ENCODE results near the gene ALOX5. TPM values are rescaled to one million over a fixed set of nuclear protein-coding genes. Genes with fewer than 3 reads are reported as not detected.

The ALOX5 gene
- total RNA-seq, 2 experiments from 2014 or later, result 0.21 to 0.26 TPM

DNA sequence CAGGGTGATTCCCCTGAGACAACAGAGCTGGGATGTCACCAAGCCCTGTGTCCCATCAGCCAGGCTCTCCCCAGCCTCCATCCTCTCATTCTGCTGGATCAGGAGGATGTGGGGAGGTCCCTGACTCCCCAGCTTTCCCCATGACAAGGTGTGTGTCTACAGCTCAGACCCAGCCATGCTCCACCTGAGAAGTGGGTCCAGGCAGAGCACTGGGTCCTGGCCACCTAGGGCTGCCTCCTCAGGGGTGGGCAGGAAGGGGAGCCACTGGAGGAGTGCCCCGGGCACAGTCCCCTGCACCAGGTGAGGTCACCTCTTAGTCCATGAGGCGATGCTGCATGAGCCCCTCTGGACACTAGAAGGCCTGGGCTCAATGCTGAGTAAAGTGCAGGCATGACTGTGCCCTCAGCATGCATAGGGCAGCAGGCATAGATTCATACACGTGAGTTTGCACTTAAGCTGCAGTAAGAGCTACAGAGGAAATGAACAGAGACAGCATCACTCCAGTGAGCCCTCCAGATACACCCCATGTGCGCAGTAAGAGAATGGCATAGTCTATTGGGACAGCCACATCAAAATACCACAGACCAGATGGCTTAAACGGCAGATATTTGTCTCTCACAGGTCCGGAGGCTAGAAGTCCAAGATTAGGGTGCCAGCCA lies 48.3 kb downstream of the ALOX5 start:
- peaks cover 35% of the 10 kb centered on the region for H3K4me1 Mint-ChIP-seq
- no peak overlapping the region for H3K27ac Mint-ChIP-seq
- POLR2A ChIA-PET, result no interaction called here
- H3K4me3 Mint-ChIP-seq, result no peak overlapping the region
- ATAC-seq (no peak), DNase-seq (no peak)
- no peaks in the 10 kb centered on the region for H3K9me3 Mint-ChIP-seq (ENCODE audit: low read depth)
- CTCF ChIA-PET, result no interaction called here
- peaks cover 1% of the 10 kb centered on the region for H3K27me3 Mint-ChIP-seq
- intact Hi-C loops (cut with DNase I, micrococcal nuclease), result no loop called here
- no peaks in the 10 kb centered on the region for H3K36me3 Mint-ChIP-seq (ENCODE audit: low read depth)

GRCh38 chr10:45422866-45423659 lies 49.0 kb downstream of the ALOX5 start:
- H3K9me3 Mint-ChIP-seq (ENCODE audit: low read depth), result no peaks in the 10 kb centered on the region
- no peak overlapping the region for H3K4me3 Mint-ChIP-seq
- peaks cover 1% of the 10 kb centered on the region for H3K27me3 Mint-ChIP-seq
- intact Hi-C loops (cut with DNase I, micrococcal nuclease), result no loop called here
- no peak overlapping the region for H3K27ac Mint-ChIP-seq
- POLR2A ChIA-PET, result no interaction called here
- CTCF ChIA-PET, result no interaction called here
- DNase-seq, result no peak
- H3K4me1 Mint-ChIP-seq, result peaks cover 33% of the 10 kb centered on the region
- ATAC-seq, result no peak
- H3K36me3 Mint-ChIP-seq (ENCODE audit: low read depth), result no peaks in the 10 kb centered on the region

DNA sequence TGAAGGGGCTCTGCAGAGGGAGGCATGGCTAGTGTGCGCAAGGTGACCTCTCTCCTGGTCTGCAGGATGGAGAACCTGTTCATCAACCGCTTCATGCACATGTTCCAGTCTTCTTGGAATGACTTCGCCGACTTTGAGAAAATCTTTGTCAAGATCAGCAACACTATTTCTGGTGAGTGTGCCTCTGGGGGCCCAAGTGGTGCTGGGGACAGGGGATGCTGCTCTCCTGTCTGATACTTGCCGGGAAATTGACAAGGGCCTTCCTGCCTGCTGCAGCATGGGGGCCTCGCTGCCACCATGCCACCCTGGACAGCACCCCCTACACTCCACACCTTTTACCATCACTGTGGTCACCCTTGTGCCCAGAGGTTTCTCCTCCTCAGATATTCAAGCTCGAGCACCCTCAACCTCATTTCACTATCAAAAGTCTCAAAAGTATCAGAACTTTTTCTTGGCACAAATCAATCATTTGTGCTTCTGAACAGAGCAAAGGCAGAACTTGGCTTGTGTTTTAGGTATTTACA lies 50.0 kb downstream of the ALOX5 start:
- intact Hi-C loops (cut with DNase I, micrococcal nuclease), result no loop called here
- ATAC-seq (no peak), DNase-seq (no peak)
- peaks cover 25% of the 10 kb centered on the region for H3K4me1 Mint-ChIP-seq
- H3K9me3 Mint-ChIP-seq (ENCODE audit: low read depth), result no peaks in the 10 kb centered on the region
- peaks cover 3% of the 10 kb centered on the region for H3K27me3 Mint-ChIP-seq
- no peaks in the 10 kb centered on the region for H3K36me3 Mint-ChIP-seq (ENCODE audit: low read depth)
- no peak overlapping the region for H3K27ac Mint-ChIP-seq
- no peak overlapping the region for H3K4me3 Mint-ChIP-seq
- ChIA-PET POLR2A (no interaction called here), CTCF (interaction anchor here (0.5 kb wide), 1 partner anchor 172 kb away, joined by 4 read pairs; no protein-coding TSS in a partner anchor)

GRCh38 chr10:45424668-45425404 lies 50.8 kb downstream of the ALOX5 start:
- H3K4me3 Mint-ChIP-seq, result no peak overlapping the region
- H3K4me1 Mint-ChIP-seq, result peaks cover 17% of the 10 kb centered on the region

DNA sequence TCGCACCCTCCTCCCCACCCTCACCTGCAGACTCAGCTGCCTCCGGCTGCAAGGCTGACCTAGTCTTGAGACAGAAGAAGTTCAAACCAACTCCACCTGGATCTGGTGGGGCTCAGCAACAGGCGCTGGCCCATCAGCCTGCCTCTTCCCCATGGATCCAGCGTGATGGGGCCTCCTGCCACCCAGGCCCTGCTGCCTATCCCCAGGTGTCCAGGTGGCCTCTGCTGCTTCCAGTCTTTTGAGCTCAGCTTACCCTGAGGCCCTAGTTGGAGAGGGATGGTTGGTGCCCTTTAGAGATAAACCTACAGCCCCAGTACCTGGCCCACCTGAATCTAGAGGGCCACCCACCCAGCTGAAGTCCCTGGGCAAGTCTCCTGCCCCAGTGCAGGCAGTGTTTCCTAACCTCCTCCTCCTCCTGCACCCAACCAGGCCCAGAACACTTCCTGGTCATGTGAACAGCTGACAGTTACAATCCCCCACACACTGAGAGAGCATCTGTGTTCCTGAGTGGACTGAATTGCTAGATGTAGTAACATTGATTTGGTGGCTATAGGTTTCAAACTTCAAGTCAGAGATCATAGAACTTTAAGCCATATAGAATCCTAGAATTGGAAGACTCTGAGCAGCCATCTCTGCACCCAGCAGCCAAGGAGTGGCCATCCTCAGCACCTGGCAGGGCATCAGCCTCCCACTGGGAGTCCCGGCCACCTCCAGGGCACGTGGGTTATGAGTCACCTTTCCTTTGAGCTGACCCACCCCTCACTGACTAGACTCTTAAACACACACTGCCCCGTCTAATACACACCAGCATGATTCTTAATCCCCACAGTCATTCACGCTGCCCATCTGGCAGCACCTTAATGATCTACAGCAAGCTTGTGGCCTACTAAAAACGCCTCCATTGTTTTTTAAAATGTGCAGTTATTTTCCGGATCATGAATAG lies 51.9 kb downstream of the ALOX5 start:
- POLR2A ChIA-PET, result no interaction called here
- ATAC-seq (no peak), DNase-seq (no peak)
- H3K27me3 Mint-ChIP-seq, result peaks cover 2% of the 10 kb centered on the region
- CTCF ChIA-PET, result interaction anchor here (0.7 kb wide), 1 partner anchor 39 kb away, joined by 3 read pairs; no protein-coding TSS in a partner anchor
- no peaks in the 10 kb centered on the region for H3K36me3 Mint-ChIP-seq (ENCODE audit: low read depth)
- no peaks in the 10 kb centered on the region for H3K9me3 Mint-ChIP-seq (ENCODE audit: low read depth)
- H3K27ac Mint-ChIP-seq, result no peak overlapping the region
- intact Hi-C loops (cut with DNase I, micrococcal nuclease), result no loop called here
- no peak overlapping the region for H3K4me3 Mint-ChIP-seq
- peaks cover 7% of the 10 kb centered on the region for H3K4me1 Mint-ChIP-seq

More at GRCh38 chr10:45424668-45425404, 50.8 kb downstream of the ALOX5 start:
- intact Hi-C loops (cut with DNase I, micrococcal nuclease), result no loop called here
- Mint-ChIP-seq H3K27me3 (peaks cover 2% of the 10 kb centered on the region), H3K9me3 (ENCODE audit: low read depth) (no peaks in the 10 kb centered on the region), H3K36me3 (ENCODE audit: low read depth) (no peaks in the 10 kb centered on the region), H3K27ac (no peak overlapping the region)
- DNase-seq (no peak), ATAC-seq (no peak)
- ChIA-PET POLR2A (no interaction called here), CTCF (interaction anchor here (0.7 kb wide), 1 partner anchor 40 kb away, joined by 3 read pairs; no protein-coding TSS in a partner anchor)

DNA sequence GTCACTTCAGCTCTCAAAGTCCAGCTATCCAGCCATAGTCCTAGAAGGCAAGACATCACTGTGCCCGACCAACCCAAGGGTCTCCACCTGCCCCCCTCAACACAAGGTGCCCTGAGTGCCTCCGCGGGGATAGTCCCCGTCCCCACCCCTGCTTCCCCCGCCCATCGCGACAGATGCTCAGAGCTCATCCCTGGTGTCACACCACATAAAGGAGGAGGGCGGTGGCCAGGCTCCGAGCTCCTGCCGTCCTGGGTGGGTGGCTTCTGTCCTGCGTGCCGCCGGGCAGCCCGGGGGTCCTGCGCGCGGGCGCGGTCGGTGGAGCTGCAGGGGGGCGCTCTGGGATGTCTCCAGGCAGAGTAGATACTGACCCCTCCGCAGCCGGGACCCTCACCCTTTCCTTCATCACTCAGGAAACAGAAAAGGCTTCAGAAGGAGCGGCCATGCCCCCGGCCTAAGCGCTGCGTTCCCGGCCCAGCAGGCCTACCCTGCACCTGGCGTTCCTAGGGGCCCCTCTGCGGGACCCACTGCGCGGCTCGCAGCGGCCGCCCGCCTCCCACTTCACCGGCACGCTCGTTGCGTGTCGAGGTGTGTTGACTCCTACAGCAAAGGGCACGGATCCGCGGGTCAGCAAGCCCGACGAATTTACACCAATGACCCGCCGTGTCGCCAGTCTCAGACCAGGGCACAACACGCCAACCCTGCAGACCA lies 53.4 kb downstream of the ALOX5 start:
- Mint-ChIP-seq H3K4me1 (no peaks in the 10 kb centered on the region), H3K4me3 (no peak overlapping the region), H3K27ac (no peak overlapping the region), H3K9me3 (ENCODE audit: low read depth) (no peaks in the 10 kb centered on the region), H3K36me3 (ENCODE audit: low read depth) (no peaks in the 10 kb centered on the region), H3K27me3 (peaks cover 2% of the 10 kb centered on the region)
- CTCF ChIA-PET, result no interaction called here
- intact Hi-C loops (cut with DNase I, micrococcal nuclease), result no loop called here
- ATAC-seq (no peak), DNase-seq (no peak)
- POLR2A ChIA-PET, result no interaction called here

DNA sequence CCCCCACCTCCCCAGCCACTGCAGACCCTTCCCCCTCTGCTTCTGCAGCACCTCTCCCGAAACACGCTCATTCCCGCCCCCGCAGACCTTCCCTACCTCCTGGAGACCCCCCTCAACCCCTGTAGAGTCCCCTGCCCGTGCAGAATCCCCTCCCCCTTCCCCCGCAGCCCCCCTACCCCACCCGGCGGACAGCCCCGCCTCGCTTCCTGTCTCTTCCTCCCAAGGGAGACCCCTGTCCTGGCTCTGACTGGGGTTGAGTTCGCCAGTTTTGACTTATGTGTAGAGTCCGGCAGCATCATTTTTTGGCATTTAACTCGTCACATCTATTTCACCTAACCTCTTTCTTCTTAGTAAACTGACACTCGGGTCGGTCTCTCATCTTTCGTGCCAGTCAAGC lies 54.0 kb downstream of the ALOX5 start:
- ATAC-seq, result no peak
- ChIA-PET POLR2A (no interaction called here), CTCF (no interaction called here)
- DNase-seq, result no peak
- no peaks in the 10 kb centered on the region for H3K4me1 Mint-ChIP-seq
- H3K9me3 Mint-ChIP-seq (ENCODE audit: low read depth), result no peaks in the 10 kb centered on the region
- H3K36me3 Mint-ChIP-seq (ENCODE audit: low read depth), result no peaks in the 10 kb centered on the region
- intact Hi-C loops (cut with DNase I, micrococcal nuclease), result no loop called here
- H3K27me3 Mint-ChIP-seq, result peaks cover 2% of the 10 kb centered on the region
- H3K4me3 Mint-ChIP-seq, result no peak overlapping the region
- no peak overlapping the region for H3K27ac Mint-ChIP-seq

GRCh38 chr10:45428611-45429510 lies 54.8 kb downstream of the ALOX5 start:
- ChIA-PET POLR2A (no interaction called here), CTCF (no interaction called here)
- Mint-ChIP-seq H3K36me3 (ENCODE audit: low read depth) (no peaks in the 10 kb centered on the region), H3K27ac (no peak overlapping the region), H3K4me1 (peaks cover 7% of the 10 kb centered on the region), H3K9me3 (ENCODE audit: low read depth) (no peaks in the 10 kb centered on the region), H3K4me3 (no peak overlapping the region), H3K27me3 (peaks cover 2% of the 10 kb centered on the region)
- intact Hi-C loops (cut with DNase I, micrococcal nuclease), result no loop called here
- no peak for DNase-seq
- ATAC-seq, result no peak

- POLR2A ChIA-PET, result no interaction called here
- H3K9me3 Mint-ChIP-seq (ENCODE audit: low read depth), result no peaks in the 10 kb centered on the region
- H3K27me3 Mint-ChIP-seq, result peaks cover 2% of the 10 kb centered on the region
- H3K27ac Mint-ChIP-seq, result no peak overlapping the region
- intact Hi-C loops (cut with DNase I, micrococcal nuclease), result no loop called here
- no peak for ATAC-seq
- no peak overlapping the region for H3K4me3 Mint-ChIP-seq
- peaks cover 7% of the 10 kb centered on the region for H3K4me1 Mint-ChIP-seq
- no peak for DNase-seq
- no peaks in the 10 kb centered on the region for H3K36me3 Mint-ChIP-seq (ENCODE audit: low read depth)
- CTCF ChIA-PET, result interaction anchor here (1.5 kb wide), 1 partner anchor 35 kb away, joined by 5 read pairs; no protein-coding TSS in a partner anchor
Observed at GRCh38 chr10:45429790-45430189, 55.8 kb downstream of the ALOX5 start.

DNA sequence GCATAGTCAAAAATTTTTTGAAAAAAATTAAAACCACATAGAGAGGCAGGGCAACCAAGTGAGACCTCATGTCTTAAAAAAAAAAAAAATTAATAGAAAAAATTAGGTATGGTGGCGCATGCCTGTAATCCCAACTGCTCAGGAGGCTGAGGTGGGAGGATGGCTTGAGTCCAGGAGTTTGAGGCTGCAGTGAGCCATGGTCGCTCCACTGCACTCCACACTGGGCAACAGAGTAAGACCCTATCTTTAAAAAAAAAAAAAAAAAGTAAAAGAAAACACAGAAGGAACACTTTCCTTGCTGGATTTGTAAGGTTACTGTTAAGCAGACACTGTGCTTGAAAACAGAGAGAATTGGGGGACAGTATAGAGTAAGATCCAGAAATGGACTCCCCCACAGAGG lies 58.1 kb downstream of the ALOX5 start:
- intact Hi-C loops (cut with DNase I, micrococcal nuclease), result no loop called here
- CTCF ChIA-PET, result interaction anchor here (0.6 kb wide), 1 partner anchor 308 kb away, joined by 3 read pairs; no protein-coding TSS in a partner anchor
- ATAC-seq (no peak), DNase-seq (no peak)
- no peaks in the 10 kb centered on the region for H3K9me3 Mint-ChIP-seq (ENCODE audit: low read depth)
- POLR2A ChIA-PET, result no interaction called here
- H3K4me3 Mint-ChIP-seq, result no peak overlapping the region
- peaks cover 2% of the 10 kb centered on the region for H3K27me3 Mint-ChIP-seq
- no peak overlapping the region for H3K27ac Mint-ChIP-seq
- H3K4me1 Mint-ChIP-seq, result peaks cover 7% of the 10 kb centered on the region
- no peaks in the 10 kb centered on the region for H3K36me3 Mint-ChIP-seq (ENCODE audit: low read depth)
